Activated CD8-positive, alpha-beta memory T cell treated with anti-CD3 and anti-CD28 coated beads for 4 hours (primary cell): ENCODE measurements around the gene ALDH3A2.

Source experiments
- DNase-seq, 2 donors: peaks; one replicate each; pipeline ENCODE4 v3.0.0-alpha.2; 2020; ENCODE audit warnings: low read depth in 2 of 2

Gene ALDH3A2

GRCh38 chr17:19648475-19649273 is at the start of gene ALDH3A2:
Gene ALDH3A2, plus strand, starts transcription at chr17:19648751. Its CDS starts 221 bp downstream, at chr17:19648972.
- DNase-seq: peak; percentile 90 to 92

DNA sequence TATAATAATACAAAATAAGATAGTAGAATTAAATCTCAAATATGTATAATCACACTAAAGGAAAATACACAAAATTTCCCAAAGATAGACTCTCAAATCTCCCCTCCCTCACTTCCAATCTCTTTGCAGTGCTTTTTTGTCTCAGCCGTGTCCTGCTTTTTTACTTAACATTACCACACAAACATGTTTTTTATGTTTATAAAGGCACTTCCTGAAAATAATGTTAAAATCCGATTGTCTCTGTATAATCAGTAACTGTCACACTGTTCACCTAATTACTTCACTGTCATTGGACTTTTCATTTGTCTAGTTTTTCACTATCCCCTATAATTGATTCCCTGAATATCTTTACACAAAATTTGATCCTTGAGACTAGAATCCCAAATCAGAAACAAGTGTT is 38.2 kb upstream of the ALDH3A2 start:
- DNase-seq: no peak

DNA sequence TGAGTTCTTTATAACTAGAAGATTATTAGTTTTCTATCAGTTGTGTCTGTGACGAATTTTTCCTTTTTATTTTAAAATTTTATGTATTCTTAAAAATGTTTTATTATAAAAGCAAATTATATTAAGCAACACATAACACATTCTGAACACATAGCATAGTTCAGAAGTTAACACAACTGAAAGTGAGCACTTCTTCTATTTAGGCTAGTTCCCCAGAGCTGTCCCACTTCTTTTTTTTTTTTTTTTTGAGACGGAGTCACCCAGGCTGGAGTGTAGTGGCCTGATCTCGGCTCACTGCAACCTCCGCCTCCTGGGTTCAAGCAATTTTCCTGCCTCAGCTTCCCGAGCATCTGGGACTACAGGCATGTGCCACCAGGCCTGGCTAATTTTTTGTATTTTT is 37.7 kb upstream of the ALDH3A2 start:
- no peak for DNase-seq

DNA sequence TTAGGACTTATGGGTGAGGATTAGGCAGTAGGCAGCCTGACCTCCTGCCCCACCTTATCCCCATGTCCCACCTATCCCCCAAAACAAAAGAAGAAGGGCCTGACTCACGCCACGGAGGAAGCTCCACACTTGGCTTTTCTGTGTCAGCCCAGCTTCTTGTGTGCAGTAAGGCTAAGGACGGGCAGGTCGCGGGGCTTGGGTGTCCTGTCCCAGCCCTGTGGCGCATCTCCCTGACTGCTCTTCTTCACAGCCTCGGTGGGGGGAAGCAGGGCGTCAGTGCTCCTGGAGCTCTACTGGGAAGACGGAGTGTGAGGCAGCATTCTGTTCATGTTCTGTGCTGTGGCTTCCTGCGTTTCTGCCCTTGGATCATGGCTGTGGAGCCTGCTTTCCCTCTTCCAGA is 34.6 kb upstream of the ALDH3A2 start:
- no peak for DNase-seq

- DNase-seq: no peak
Measured at GRCh38 chr17:19614900-19615299, 33.7 kb upstream of the ALDH3A2 start.

DNA sequence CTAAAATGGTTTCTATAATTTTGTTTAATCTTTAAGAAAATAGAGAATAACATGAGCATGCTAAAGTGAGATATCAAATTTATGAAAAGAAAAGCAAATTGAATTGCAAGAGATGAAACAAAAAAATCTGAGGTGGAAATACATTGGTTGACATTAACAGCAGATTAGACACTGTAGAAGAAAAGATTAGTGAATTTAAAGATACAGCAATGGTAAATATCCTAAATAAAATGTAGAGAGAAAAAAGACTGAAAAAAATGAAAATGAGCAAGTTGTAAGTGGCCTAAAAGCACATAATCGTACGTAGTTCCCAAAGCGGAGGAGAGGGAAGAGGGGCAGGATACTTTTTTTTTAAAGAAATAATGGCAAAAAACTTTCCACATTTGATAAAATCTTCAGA is 30.5 kb upstream of the ALDH3A2 start:
- no peak for DNase-seq

DNA sequence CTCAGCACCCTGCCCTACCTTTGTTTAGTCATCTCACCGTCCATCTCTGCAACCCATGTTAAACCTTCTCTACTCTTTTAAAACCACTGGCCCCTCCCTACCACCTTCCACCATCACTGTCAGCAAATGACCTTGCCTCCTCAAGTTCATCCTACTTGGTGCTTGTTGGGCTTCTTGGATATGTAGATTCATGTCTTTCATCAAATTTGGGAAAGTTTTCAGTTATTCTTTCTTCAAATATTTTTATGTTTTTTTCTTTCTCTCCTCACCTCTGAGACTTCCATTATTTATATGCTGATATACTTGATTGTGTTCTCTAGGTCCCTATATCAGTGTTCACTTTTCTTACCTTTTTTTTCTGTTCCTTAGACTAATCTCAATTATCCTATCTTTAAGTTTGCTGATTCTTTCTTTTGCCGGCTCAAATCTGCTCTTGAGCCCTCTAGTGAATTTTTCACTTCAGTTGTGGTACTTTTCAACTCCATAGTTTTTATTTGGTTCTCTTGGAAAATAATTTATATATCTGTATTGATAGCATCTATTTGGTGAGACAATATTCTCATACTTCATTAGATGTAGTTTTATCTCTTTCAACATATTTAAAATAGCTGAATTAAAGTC is 28.7 kb upstream of the ALDH3A2 start:
- no peak for DNase-seq

- no peak for DNase-seq
Measured at GRCh38 chr17:19621697-19622096, 26.9 kb upstream of the ALDH3A2 start.

DNA sequence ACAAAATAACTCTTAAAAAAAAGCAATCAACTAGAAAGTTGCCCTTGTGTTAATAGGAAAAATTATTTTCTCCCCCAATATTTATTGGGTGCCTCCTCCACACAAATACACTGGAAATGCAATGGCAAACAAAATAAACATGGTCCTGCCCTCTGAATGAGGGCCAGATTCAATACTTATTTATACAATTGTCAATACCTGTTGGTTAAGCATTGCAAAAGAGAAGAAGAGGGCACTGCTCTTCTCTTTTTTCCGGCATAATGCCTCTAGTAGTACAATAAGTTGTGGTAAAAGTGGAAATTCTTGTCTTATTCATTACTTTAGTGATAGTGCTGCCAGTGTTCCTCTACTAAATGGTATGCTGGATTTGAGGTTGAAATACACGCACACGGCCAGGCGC is 22.5 kb upstream of the ALDH3A2 start:
- no peak for DNase-seq

- DNase-seq: no peak
Measured at GRCh38 chr17:19629449-19629848, 19.1 kb upstream of the ALDH3A2 start.

DNA sequence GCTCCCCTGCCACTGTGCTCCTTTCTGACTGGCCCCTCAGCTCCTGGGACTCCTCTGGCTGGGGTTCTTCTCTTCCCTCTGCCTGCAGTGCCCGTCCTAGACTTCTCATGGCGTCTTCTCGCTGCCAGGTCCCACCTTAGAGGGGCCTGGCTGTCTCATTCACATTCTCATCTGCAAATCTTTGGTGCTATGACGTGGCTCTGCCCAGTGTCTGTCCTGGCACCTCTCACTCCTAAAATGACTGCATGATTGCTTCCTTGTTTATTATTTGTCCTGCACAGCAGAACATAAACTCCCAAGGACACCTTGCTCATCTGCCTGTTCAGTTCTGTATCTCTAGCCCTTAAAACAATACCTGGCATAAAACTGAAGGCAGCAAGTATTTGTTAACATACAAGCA is 18.5 kb upstream of the ALDH3A2 start:
- no peak for DNase-seq

DNA sequence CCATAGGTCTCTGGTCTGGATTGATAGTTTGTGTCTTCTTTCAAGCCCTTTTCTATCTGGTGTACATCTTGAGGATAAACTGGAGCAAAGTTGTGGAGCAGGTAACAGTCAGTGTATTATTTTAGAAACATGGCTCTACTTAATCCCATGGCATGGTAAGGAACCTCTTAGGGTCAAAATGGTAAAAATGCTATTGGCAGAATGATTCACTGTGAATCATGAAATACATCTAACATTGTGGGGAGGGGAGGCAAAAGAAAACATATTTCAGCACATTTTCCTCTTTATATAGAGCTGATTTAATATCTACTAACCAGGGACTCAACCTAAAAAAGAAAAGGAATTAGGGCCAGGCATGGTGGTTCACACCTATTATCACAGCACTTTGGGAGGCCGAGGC is 17.9 kb upstream of the ALDH3A2 start:
- no peak for DNase-seq

DNA sequence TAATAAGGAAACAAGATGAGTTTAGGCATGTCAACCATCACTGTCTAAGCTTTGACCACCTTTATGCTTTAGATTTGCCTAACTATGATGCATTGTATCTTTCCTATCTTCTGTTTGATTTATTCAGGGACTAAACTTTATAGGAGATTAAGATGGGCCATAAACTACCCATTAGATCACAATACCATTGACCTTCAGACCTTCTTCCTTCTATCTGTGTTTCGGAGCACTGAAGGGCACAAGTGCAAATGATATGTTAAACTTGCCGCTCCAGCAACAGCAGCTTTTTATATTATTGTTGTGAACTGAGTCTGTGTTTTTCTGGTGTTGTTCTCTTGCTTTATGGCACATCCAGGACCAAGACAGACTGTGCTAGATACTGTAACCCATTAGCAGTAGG is 16.6 kb upstream of the ALDH3A2 start:
- DNase-seq: no peak

DNA sequence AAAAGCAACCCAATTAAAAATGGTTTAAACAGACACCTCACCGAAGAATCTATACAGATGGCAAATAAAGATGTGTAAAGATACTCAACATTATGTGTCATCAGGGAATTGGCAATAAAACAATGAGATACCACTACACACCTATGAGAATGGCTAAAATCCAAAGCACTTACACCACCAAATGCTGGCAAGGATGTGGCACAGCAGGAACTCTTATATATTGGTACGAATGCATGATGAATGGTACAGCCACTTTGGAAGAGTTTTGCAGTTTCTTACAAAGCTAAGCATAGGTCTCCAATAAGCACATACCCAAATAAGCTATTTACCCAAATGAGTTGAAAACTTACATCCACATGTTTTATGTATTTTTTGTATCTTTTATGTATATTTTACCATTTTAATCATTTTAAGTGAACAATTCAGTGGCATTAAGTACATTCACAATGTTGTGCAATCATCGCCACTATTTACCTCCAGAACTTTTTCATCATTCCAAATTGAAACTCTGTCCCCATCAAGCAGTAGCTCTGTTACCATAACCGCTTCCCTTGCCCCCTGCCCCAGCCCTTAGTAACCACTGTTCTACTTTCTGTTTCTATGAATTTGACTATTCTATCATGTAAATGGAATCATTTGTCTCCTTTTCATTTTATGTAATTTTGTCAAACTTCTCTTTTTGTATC is 6.7 kb upstream of the ALDH3A2 start:
- DNase-seq: no peak

DNA sequence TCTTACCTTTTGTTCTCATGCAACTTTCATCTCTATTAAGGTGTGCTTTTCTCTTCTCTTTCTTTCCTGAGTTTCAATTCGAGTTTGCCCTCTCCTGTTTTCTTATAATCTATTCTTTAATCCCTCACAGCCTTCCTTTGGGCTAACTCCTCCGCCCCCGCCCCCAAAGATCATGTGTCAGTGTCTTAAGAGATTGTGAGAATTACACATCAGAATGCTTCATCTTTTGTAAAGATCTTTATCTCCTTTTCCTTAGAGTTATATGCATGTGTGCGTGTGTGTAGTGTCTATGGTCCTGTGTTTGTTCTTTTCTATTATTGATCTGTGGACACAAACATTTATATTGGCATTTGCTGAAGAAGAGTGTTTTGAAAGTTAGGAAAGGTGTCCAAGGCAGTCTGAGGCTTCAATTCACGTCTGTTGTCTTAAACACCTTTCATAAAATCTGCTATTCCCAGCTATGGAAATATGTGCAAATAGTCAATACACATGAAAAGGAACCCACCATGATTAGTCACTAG is 6.1 kb upstream of the ALDH3A2 start:
- DNase-seq: no peak

DNA sequence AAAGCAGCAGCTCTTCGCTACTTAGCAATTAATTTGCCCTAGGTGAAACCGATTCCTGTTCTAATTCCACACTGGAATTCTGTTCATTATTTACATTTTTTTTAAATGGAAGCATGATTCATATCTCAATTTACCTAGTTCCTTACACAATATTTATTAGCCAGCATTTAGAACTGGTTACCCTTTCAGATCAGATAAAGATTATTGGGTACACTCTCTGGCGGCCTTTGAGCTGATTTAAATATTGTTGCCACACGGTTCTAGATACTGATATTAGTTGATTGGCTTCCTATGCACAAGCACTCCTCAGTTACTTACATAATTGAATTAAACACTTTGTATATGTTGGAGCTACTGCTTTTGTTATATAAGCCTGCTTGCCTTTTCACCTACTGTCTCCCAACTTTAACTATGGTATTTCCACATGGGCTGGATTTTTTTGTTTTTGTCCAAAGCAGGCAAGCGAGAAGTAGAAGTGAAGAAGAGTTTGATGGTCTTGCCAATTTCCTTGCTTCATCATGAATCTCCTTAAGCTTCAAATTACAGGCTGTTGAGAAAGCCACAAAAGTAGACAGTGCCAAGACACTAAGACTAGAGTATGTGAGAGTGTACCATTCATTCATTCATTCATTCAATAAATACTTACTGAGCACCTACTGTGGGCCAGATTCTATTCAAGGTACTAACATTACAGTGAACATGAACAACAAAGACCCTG is 3.9 kb upstream of the ALDH3A2 start:
- DNase-seq: no peak

GRCh38 chr17:19645734-19646201 is 2.8 kb upstream of the ALDH3A2 start:
- DNase-seq: peak; percentile 9 to 13

- DNase-seq: no peak
Measured at GRCh38 chr17:19646788-19647696, 1.5 kb upstream of the ALDH3A2 start.

- DNase-seq: peak in 1 of 2 donors; percentile 3
Measured at GRCh38 chr17:19647697-19648474, 665 bp upstream of the ALDH3A2 start.

GRCh38 chr17:19649274-19649541 is 657 bp downstream of the ALDH3A2 start:
- no peak for DNase-seq
